HG03558 (cell line): ENCODE results near the gene CRAMP1.
"Not testable (repeated sequence)": the region's sequence is repeated elsewhere in the genome, so short reads cannot be mapped to it uniquely, and the experiment has no call there.

ENCODE experiments used
- ATAC-seq: cut with Tn5 transposase; IDR thresholded peaks from one replicate; pipeline ENCODE4 v1.9.1; 2021; ENCODE audit warnings: moderate number of reproducible peaks; ENCODE audit not compliant: unreplicated experiment; ENCODE audit errors: extremely low read depth

CRAMP1 gene

DNA sequence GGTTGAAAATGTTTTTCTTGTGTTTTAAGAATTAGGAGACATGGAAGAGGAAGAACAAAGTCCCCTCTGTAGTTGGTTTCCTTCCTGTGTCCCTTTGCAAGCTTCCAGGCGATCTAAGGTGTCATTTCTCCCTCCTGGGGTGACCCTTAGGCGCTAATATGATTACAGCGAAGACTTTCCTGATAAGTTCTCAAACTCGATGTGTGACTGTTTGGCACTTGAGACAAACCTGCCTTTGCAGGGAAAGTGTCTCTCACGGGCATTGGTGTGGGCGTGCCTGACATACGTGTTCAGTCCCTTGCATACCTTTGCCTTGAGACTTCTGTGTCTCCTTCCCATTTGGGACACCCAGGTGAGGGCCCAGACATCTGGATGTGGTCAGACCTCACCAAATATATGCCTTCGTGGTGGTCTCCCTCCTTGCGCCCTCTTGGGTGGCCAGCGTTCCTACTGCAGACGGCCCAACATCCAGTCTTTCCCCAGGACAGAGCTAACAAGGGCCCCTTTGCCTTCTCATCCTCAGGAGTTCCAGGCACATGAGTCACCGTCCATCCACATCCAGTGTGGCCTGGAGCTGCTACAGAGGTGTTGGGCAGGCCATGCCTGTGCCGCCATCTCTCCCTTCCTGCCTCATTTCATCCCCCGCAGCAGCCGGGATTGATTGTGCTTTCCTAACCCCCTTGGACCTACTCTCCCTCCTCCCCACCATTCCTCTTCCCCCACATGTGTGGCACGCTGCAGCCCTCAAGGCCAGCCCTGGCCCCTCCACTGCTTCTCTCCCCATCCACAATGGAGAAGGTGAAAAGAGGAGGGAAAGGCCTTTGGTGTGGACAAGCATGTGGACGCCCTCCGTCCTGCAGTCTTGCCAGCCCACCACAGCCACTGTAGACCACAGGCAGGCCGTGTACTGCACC, 62.8 kb downstream of the CRAMP1 start:
- ATAC-seq, result no peak

GRCh38 chr16:1676661-1677060, 64.5 kb downstream of the CRAMP1 start:
- ATAC-seq, result no peak

GRCh38 chr16:1677339-1677738, 65.2 kb downstream of the CRAMP1 start:
- ATAC-seq, result no peak

DNA sequence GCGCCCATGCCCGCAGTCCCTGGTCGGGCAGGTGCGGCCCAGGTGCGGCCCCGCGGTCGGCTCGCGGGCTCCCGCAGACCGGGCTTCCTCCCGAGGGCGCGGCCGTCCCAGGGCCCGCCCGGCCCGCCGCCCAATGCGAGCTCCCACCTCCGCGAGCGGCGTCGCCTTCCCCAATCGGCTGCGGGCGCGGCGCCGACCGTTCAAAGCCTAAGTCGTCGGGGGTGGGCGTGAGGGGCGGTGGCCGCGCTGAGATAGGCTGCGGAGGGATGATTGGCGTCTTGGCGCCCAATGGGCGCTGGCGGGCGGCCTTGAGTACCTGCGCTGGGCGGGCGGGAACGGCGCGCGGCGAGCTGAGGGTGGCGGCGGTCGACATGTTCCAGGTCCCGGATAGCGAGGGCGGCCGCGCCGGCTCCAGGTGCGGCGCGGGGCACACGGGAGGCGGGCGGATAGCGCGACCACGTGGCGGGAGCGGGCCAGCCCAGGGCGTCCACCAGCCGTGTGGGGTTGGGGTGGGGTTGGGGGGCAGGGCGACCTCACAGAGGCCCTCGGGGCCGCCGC, 65.9 kb downstream of the CRAMP1 start, which contains the start of gene JPT2:
Gene JPT2, plus strand, starts transcription at position 338 of the 558 bp plus-strand sequence. Its CDS starts 34 bp downstream, at position 372.
- ATAC-seq, result peak; percentile 86

DNA sequence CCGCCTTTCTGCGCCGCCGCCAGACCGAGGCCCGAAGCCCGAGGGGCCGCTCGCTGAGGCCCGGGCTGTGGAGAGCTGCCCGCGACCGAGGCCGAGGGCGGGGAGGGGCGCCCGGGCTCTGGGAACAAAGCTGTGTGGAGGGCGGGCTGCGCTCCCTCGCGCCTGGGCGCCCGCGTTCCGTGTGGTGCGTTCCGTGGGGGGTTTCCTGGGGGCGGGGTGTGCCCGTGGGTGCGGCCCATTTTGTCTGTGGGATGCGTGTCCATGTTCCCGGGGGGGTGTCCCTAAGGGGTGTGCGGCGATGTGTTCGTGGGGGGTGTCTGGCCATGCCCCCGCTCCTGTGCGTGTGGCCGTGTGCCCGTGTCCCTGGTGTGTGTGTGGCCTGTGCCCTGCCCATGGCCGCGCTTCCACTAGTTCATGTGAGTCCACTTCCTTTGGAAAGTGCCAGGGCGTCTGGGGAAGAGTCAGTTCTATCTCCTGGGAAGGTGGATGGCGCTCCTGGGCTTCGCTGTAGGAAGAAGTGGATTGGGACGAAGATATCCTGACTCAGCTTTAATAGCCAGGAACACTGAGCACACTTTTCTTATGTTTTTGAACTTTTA, 66.4 kb downstream of the CRAMP1 start:
- ATAC-seq, result no peak

DNA sequence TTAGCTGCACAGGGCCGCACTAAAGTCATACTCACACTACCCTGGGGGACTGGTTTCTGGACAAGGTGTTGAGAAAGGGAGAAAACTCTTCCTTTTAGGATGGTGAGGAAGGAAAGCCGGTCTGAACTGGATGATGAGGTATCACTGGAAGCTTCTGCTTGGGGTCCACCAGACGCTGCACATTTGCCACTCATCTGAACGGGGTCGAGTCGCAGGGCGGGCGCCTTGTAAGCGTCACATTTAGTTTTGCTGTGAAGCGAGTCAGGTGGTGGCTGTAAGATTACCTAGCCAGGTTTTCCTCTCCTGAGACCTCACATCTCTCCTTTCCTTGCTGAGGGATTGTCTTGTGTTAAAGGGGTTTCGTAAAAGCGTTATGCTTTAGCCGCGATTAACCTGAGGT, 68.2 kb downstream of the CRAMP1 start:
- no peak for ATAC-seq

DNA sequence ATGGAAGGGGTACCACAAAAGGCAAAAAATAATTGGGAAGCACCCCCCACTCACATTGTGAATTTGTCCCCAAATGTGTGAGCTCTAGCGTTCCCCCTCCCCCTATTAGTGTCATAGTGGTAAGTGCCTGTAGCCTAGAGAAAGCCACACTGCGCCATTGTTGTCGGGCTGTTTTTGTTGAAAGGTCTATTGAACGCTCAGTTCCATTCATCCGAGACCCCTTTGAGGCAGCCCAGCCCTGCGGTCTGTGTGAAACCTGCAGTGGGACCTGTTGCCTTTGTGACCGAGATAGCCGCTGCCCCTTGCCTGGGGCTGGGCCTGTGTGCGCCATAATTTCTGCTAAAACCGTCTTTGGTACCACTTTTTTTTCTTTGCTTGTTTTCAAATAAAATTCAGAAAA, 68.9 kb downstream of the CRAMP1 start:
- no peak for ATAC-seq

GRCh38 chr16:1687427-1688316, 75.5 kb downstream of the CRAMP1 start:
- no peak for ATAC-seq

DNA sequence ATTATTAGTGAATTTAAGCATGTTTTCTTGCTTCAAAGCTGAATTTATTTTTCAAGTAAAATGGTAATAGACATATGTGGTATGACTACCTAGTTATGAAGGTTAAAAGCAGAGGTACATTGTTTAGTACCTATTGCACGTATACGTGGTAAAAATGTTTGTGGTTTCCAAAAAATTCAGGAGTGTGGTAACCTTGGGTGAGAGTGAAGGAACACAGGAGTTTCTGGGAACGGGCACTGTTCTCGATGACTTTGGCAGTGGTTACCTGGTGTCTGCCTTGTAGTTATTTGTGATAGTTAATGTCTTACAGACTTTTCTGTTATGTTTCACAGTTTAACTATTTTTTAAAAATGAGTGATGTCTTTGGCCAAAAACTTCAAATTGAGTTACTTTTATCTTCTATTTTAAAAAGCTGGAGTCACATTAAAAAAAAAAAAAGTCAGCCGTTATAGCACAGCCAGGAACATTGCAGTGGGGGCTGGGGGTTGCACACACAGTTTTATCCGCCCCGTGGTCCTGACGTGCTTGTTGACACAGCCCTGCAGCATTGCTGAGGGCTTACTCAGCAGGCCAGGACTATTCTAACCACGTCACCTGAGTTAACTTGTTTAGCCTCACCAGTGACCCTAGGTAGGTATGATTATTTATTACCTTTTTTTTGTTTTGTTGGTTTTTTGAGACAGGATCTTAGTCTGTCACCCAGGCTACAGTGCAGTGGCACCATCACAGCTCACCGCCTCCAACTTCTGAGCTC, 76.8 kb downstream of the CRAMP1 start:
- ATAC-seq, result no peak

DNA sequence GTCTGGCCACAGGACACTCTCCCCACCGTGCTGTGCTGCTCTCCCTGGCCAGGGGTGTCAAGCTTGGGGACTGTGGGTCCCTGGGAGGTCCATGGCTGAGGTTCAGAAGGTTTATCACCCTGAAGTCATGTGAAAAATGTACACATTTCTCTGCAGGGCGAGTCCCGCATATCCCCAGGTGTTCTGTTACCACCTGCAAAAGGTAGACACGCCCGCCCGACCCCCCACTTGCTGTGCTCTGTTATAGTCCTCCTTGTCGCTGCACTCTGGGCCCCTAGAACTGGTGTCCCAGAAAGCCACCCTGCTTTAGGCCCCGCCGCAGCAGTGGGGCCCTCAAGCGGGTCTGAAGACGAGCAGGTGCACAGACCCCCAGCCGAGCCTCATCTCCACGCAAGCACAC, 77.7 kb downstream of the CRAMP1 start:
- ATAC-seq, result no peak

DNA sequence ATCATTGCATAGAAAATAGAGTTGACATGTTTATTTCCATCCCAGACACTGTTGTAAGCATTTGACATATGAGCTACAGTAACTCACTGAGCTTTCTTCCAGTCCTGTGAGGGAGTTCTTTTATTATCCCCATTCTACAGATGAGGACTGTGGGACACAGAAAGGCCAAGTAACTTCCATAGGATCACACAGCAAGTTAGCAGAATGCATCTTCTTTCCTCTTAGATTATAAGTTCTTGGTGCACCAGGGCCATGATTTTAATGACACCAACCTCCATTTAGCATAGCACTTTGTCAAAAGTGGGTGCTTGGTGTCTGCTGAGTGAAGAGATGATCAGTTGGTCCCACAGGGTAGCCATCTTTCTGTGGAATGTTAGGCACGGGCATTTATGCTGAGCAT, 78.7 kb downstream of the CRAMP1 start:
- no peak for ATAC-seq

DNA sequence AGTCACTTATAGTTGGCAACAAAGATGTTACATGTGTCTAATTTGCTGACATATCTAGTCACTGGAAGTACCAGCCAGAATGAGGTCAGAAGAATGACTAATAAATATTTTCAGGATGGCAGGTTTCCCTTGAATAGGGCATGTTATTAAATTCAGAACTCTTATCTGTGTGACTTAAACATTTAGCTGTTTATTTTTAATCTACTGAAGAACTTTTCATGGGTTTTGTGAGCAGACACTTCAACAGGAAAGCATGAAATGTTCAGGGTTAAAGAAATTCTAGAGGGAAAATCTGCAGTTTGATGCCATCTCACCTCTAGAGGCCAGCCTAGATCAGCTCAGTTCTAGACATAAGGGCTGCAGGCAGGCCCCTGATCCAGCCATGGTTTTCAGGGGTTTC, 79.1 kb downstream of the CRAMP1 start:
- ATAC-seq, result no peak

- no peak for ATAC-seq
Measured at GRCh38 chr16:1691956-1692355, 79.8 kb downstream of the CRAMP1 start.

DNA sequence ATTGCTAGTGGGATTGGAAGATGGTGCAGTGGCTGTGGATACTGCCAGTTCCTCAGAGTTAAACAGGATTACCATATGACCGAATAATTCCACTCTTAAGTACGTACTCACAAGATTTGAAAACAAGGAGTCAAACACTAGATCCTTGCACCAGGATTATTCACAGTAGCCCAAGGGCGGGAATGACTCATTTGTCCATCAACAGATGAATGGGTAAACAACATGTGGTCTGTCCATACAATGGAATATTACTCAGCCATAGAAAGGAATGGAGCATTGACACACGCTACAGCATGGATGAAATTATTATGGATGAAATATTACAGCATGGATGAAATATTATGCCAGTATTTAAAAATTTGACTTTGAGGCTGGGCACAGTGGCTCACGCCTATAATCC, 84.7 kb downstream of the CRAMP1 start:
- ATAC-seq, result no peak

- no peak for ATAC-seq
Measured at GRCh38 chr16:1698680-1699079, 86.5 kb downstream of the CRAMP1 start.

DNA sequence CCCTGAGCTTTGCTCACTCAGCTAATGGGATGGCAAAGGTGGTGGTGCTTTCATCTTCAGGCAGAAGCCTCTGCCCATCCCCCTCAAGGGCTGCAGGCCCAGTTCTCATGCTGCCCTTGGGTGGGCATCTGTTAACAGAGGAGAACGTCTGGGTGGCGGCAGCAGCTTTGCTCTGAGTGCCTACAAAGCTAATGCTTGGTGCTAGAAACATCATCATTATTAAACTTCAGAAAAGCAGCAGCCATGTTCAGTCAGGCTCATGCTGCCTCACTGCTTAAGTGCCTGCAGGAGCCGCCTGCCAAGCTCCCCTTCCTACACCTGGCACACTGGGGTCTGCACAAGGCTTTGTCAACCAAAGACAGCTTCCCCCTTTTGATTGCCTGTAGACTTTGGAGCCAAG, 88.1 kb downstream of the CRAMP1 start:
- ATAC-seq, result no peak

DNA sequence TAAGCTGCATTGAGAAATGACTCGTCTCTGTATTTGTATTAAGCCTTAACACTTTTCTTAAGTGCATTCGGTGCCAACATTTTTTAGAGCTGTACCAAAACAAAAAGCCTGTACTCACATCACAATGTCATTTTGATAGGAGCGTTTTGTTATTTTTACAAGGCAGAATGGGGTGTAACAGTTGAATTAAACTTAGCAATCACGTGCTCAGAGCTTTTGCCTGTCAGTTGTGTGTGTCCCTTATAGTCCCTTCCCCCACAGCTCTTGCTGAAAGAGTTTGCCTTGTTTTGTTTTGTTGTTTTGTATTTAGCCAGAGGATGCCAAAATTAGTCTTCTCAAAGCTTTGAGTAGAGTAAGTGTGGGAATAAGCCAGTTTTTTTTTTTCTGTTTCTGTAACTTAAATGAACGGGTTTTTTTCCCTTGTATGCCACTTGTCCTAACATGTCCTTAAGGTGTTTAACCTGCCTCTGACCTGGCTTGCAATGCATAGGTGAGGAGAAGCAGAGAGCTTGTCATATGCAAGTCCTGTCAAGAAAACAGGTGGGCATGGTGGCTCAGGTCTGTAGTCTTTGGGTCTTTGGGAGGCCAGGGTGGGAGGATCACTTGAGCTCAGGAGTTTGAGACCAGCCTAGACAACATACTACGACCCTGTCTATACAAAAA, 89.2 kb downstream of the CRAMP1 start:
- no peak for ATAC-seq

DNA sequence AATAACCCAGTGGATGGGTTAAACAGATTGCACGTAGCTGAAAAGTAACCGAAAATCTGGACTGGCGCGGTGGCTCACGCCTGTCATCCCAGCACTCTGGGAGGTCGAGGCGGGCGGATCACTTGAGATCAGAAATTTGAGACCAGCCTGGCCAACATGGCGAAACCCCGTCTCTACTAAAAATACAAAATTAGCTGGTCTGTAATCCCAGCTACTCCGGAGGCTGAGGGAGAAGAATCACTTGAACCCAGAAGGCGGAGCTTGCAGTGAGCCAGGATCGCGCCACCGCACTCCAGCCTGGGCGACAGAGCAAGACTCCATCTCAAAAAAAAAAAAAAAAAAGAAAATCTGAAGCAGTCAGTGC, 93.1 kb downstream of the CRAMP1 start:
- ATAC-seq, result not testable (repeated sequence)

GRCh38 chr16:1705688-1706385, 93.7 kb downstream of the CRAMP1 start, which contains the start of gene MAPK8IP3:
Gene MAPK8IP3, plus strand, starts transcription at chr16:1706195. Its CDS starts 145 bp downstream, at chr16:1706340.
- ATAC-seq, result peak; percentile 66
